Measurements from ENCODE around the gene OOSP4A.

GRCh38 chr11:59939482-59939881 lies 24.4 kb upstream of the OOSP4A start:
- no peak for TF ChIP-seq CTCF (IDR thresholded peaks at IDR 0.05)
- TF ChIP-seq EP300 (IDR thresholded peaks at IDR 0.05) = no peak

Measured in tibial nerve (tissue), 4 donors.